Central memory CD4-positive, alpha-beta T cell (primary cell): Measurements from ENCODE around the gene IGSF21.

Source experiments
- DNase-seq: peaks from one replicate; pipeline ENCODE4 v3.0.0; 2022

IGSF21 gene

DNA sequence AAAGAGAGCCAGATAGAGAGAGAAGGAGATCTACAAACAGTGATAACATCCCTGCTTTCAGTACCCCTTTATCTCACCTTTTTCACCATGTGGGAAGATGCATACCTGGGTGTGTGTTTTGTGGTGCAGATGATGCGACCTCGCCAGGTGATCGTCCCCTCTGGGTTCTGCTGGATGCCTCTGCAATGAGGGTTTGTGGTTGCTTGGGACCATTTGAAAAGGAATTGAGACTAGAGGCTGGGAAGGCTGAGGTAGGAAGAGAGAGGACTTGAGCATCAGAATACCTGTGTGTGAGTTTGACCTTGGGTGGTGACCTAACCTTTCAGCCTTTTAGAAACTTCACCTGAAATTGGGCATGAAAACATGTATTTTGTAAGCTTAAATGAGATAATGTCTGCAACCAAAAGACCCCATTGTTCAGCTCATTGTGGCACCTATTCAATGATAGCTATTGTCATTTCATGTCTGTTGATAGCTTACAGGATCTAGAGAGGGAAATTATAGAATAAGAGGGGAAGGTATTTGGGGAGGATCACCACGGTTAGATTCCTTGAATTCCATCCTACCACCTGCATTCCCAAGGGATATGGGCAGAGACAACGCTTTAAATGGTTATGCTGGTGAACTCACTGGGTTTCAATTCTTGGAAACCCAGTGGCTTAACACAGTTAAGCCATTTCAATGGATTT lies 125.7 kb downstream of the IGSF21 start:
- no peak for DNase-seq

- no peak for DNase-seq
Measured at GRCh38 chr1:18234790-18235242, 127.2 kb downstream of the IGSF21 start.

DNA sequence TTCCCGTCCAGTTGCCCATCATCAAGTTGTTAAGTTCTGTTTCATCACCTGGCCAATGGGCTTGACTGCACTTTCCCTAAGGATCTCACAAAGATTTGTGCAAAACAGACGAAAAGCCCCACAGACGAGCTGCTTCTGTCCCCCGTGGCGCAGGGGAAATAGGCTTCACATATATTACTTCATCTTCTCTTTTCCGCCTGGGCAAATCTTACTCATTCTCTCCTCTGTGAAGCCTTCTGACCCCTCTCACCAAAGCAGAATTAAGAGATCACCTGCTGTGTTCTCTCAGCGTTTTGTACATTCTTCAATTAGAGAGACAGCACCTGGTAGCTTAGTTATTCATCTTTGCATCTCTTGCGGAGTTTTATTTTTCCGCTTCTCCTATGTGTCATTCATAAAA lies 129.8 kb downstream of the IGSF21 start:
- no peak for DNase-seq

GRCh38 chr1:18238190-18238589 lies 130.6 kb downstream of the IGSF21 start:
- DNase-seq, result no peak

- DNase-seq, result no peak
Measured at GRCh38 chr1:18239671-18240070, 132.1 kb downstream of the IGSF21 start.

- no peak for DNase-seq
Measured at GRCh38 chr1:18240906-18241305, 133.3 kb downstream of the IGSF21 start.

DNA sequence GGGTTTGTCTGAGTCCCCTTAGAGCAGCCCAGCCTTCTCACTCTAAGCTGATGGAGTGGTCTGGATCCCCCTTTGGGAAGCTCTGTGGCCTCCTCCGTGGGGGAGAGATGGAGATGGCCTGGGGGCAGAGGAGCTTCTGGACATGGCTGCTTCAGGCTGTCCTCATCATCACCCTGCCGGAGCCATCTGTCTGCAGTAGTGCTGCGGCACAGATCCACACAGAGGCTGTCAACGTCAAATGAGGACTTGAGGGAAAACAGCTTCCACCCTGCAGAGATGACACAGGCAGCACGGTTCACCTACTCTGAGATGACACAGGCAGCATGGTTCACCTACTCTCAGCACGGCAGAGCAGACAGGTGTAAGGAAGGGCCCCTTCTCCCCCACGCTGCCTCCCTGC lies 134.3 kb downstream of the IGSF21 start:
- DNase-seq, result no peak

DNA sequence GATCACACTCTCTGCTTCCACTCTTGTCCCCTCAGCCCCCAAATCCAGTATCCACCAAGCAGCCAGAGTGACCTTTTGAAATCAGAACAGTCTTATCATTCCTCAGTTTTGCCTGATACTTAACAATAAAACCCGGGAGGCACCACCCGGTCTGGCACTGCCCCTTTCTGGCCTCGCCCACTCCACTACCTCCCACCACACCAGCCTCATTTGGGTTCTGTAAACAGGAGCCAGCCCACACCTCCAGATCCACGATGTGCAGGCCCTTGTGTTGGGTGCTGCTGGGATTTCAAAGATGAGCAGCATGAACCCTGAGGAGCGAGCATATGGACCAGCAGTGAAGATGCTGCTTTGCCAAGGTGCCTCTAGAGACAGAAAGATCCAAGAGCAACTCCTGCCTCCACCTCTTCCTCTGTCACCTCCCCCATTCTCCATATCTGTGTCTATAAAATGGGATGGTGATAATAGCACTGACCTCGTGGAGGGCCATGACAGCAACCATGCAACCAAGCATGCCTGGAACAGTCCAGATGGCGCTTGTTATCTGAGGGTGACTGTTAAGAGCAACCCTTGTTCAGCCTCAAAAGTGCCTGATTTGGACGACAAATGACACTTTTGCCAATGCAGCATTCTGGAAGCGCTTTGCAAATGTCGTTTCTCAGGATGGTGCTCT lies 136.0 kb downstream of the IGSF21 start:
- no peak for DNase-seq

- DNase-seq, result no peak
Measured at GRCh38 chr1:18244762-18245161, 137.2 kb downstream of the IGSF21 start.

DNA sequence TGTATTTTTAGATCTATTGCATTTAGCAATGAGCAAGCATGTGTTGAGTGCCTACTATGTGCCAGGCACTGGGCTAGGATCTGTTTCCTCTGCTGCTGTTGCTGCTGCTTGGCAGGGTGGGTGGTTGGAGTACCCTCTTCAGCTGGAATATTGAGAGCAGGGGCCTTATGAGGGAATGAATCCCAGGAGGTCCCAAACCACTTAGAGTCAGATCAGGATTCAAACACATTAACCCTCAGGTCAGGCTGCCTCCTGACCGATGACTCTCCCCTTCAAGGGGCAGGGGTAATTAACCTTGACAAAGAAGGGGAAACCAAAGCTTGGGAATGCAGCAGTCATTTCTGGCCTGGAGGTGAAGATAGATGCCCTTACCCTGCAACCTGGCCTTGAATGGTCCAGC lies 138.0 kb downstream of the IGSF21 start:
- DNase-seq, result no peak

DNA sequence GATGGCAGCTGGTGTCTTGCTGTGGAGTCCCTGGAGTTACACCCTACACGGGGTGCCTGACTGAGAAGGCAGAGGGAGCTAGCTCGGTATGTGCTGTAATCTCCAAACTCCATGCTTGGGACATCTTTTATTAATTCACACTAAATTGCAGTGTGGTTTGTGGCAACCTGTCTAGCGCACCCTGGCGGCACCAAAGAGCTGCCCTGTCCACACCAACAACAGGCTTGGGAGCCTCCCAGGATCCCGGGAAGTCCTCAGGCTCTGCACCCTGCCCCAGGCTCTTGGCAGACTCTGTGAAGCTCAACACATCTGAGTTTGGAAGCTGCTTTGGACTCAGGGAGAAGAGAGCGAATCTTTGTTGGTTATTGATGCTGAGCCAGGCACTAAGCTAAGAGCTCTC lies 138.9 kb downstream of the IGSF21 start:
- no peak for DNase-seq

- DNase-seq, result no peak
Measured at GRCh38 chr1:18247151-18247550, 139.6 kb downstream of the IGSF21 start.

- DNase-seq, result no peak
Measured at GRCh38 chr1:18249631-18250030, 142.0 kb downstream of the IGSF21 start.

- no peak for DNase-seq
Measured at GRCh38 chr1:18253093-18253492, 145.5 kb downstream of the IGSF21 start.

- DNase-seq, result no peak
Measured at GRCh38 chr1:18256282-18257235, 149.0 kb downstream of the IGSF21 start.

- DNase-seq, result no peak
Measured at GRCh38 chr1:18257778-18258177, 150.2 kb downstream of the IGSF21 start.

- DNase-seq, result no peak
Measured at GRCh38 chr1:18261891-18262290, 154.3 kb downstream of the IGSF21 start.

GRCh38 chr1:18262726-18263125 lies 155.1 kb downstream of the IGSF21 start:
- no peak for DNase-seq

DNA sequence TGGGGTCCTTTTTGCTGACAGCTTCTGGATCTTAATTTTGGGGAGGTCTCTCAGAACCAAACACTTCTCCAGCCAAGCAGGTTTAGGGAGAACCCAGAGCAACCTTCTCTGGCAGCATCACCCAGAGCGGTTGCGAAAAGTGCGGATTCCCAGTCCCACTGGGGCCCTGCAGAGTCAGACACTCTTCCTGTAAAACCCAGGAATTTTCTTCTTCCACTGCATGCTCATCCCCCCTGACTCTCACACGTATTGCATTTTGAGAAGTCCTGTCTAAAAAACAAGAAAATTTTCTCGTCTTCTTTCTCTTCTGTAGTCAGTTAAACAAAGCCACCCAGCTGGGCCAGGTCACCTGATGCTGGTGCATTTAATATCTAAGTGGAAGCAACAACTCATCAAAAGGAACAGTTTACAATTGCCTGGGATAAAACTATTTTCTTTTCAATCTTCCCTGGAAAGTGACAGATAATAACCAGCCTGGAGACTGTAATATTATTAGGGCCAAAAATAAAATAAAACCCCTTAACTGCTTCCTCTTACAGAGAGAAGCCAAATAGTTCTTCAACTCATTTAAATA lies 156.0 kb downstream of the IGSF21 start:
- no peak for DNase-seq

DNA sequence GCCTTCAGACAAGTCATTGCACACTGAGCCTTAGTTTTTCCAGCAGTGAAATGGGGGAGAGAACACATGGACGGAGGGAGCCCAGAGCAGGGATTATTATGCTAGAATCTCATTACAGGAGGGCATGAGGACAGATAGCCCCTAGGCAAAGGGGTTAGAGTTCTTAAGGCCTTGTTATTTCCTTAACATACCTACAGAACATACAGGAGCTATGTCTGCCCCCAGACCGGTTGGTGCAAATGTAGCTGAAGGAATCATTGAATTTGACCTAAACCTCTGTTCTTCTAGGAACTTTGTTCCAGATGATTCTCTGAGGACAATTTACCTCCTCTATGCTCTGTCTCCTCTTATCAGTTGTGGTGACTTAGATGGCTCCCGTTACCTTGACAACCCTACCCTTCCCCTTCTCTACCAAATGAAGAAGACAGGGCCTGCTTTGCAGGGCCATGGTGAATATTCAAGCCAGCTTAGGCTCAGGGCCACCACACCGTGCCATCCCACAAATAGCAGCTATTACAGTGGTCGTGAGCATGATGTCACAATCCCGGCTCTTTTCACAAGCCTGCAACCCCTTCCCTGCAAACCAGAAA lies 156.9 kb downstream of the IGSF21 start:
- no peak for DNase-seq

- DNase-seq, result no peak
Measured at GRCh38 chr1:18265641-18266040, 158.0 kb downstream of the IGSF21 start.

DNA sequence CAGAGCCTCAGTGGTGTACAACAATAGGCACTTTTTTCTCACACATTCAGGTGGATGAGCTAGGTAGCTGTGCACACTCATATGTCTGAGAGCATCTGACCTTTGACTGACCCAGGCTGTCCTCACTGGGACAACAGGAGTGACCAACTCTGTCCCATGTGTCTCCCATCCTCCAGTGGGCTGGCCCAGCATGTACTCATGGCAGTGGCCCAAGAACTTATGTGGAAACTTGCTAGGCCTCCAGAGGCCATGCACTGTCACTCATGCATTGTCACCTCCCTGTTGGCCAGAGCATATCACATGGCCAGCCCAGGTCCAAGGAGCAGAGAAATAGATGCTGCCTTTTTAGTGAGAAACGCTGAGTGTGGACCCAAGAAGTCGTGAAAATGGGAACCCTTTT lies 158.8 kb downstream of the IGSF21 start:
- no peak for DNase-seq

GRCh38 chr1:18271336-18271735 lies 163.7 kb downstream of the IGSF21 start:
- DNase-seq, result no peak
